OCI-LY1 (cell line): Measurements from ENCODE around the gene TMEM218.

Experiments used
- EZH2 ChIP-seq: fragments of 200-600 bp; sonication (generic), shearing (Covaris generic); IDR thresholded peaks from 2 replicates; pipeline ENCODE4 v1.8.0; 2017; ENCODE audit warnings: borderline replicate concordance, mixed run types, mild to moderate bottlenecking, antibody characterized with exemption, low read length, moderate library complexity, mixed read lengths
- TF ChIP-seq, protein P1 (sequence below): fragments of 200-600 bp; sonication (generic), shearing (Covaris generic); IDR thresholded peaks from 2 replicates; pipeline ENCODE4 v1.5.1; 2017; ENCODE audit warnings: mild to moderate bottlenecking, antibody characterized with exemption, low read length, moderate library complexity, mixed read lengths

DNA sequence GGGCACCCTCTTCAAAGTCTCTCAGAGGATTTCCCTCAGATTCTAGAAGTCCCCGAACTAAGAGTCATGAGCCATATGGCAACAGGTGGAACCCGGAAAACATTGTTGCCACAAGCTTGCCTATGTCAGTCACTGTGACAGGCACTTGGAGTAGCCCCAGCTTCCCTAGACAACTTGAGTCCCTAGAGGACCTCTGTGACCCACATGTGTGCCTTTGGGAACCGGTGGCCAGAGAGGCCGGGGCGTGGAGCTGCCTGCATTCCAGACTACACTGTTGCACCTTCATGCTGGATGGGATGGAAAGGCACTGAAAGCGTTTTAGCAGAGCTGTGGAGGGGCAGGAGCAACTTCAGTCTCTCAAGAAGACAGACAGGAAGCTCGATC, 36.2 kb downstream of the TMEM218 start:
- TF ChIP-seq, protein P1, sequence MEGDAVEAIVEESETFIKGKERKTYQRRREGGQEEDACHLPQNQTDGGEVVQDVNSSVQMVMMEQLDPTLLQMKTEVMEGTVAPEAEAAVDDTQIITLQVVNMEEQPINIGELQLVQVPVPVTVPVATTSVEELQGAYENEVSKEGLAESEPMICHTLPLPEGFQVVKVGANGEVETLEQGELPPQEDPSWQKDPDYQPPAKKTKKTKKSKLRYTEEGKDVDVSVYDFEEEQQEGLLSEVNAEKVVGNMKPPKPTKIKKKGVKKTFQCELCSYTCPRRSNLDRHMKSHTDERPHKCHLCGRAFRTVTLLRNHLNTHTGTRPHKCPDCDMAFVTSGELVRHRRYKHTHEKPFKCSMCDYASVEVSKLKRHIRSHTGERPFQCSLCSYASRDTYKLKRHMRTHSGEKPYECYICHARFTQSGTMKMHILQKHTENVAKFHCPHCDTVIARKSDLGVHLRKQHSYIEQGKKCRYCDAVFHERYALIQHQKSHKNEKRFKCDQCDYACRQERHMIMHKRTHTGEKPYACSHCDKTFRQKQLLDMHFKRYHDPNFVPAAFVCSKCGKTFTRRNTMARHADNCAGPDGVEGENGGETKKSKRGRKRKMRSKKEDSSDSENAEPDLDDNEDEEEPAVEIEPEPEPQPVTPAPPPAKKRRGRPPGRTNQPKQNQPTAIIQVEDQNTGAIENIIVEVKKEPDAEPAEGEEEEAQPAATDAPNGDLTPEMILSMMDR = no peak
- no peak for TF ChIP-seq EZH2
